Neural cell (in vitro differentiated cells): Measurements from ENCODE around the gene BCL3.

Source experiments
- EP300 ChIP-seq: fragments of 450-650 bp; conservative IDR thresholded peaks from 2 replicates; pipeline ENCODE4 v1.6.1; 2014; ENCODE audit warnings: antibody characterized with exemption, mild to moderate bottlenecking, moderate library complexity; ENCODE audit not compliant: poor library complexity, severe bottlenecking
- EZH2 ChIP-seq: fragments of 200-600, 300-800 bp; shearing (Covaris generic), sonication (generic); IDR thresholded peaks from 2 replicates; pipeline ENCODE4 v1.6.1; 2014; ENCODE audit warnings: antibody characterized with exemption, low read length, borderline replicate concordance, mild to moderate bottlenecking; ENCODE audit not compliant: insufficient read depth, poor library complexity, severe bottlenecking
- MXI1 ChIP-seq: fragments of 450-650 bp; conservative IDR thresholded peaks from 2 replicates; pipeline ENCODE4 v1.6.1; 2014; ENCODE audit warnings: antibody characterized with exemption, mild to moderate bottlenecking; ENCODE audit not compliant: poor library complexity, severe bottlenecking
- POLR2AphosphoS5 ChIP-seq: IDR thresholded peaks from 2 replicates; pipeline ENCODE4 v1.6.1; 2012
- SMC3 ChIP-seq: fragments of 450-650 bp; conservative IDR thresholded peaks from 2 replicates; pipeline ENCODE4 v1.6.1; 2014; ENCODE audit warnings: antibody characterized with exemption, mild to moderate bottlenecking, moderate library complexity; ENCODE audit not compliant: poor library complexity
- TAF1 ChIP-seq: IDR thresholded peaks from 2 replicates; pipeline ENCODE4 v1.6.1; 2012; ENCODE audit warnings: low read depth
- TF ChIP-seq, protein P1 (sequence below): fragments of 450-650 bp; IDR thresholded peaks from 2 replicates; pipeline ENCODE4 v1.5.1; 2014; ENCODE audit warnings: antibody characterized with exemption, mild to moderate bottlenecking, moderate library complexity; ENCODE audit not compliant: poor library complexity, severe bottlenecking
- TF ChIP-seq, protein P2 (sequence below): IDR thresholded peaks from 2 replicates; pipeline ENCODE4 v1.6.1; 2012; ENCODE audit warnings: borderline replicate concordance

DNA sequence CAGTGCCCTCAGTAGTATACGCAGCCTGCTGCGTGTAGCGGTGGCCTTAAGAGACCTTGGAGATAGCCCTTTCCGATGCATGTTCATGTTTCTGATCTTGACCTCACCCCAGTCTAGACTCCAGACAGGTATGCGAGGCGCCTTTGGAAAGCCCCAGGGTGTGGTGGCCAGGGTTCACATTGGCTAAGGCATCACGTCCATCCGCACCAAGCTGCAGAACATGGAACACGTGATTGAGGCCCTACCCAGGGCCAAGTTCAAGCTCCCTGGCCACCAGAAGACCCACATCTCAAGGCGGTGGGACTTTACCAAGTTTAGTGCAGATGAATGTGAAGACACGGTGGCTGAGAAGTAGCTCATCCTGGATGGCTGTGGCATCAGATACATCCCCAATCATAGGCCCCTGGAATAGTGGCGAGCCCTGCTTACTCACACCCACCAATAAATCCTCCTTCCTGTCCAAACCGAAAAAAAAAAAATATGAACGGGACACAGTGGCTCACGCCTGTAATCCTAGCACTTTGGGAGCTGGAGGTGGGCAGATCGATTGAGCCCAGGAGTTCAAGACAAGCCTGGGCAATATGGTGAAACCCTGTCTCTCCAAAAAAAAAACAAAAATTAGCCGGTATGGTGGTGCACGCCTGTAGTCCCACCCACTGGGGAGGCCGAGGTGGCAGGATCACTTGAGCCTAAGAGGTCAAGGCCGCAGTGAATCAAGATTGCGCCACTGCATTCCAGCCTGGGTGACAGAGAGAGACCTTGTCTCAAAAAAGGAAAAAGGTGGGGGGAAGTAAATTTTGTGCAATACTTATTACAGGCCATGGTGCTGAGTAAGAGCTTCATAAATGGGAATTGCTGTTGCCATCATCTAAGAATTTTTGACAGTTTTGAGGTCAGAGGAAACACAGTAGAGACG, 16.8 kb downstream of the BCL3 start:
- TF ChIP-seq EP300 (no peak), EZH2 (no peak), SMC3 (no peak), POLR2AphosphoS5 (no peak), MXI1 (no peak), TAF1 (no peak)
- TF ChIP-seq, protein P1, sequence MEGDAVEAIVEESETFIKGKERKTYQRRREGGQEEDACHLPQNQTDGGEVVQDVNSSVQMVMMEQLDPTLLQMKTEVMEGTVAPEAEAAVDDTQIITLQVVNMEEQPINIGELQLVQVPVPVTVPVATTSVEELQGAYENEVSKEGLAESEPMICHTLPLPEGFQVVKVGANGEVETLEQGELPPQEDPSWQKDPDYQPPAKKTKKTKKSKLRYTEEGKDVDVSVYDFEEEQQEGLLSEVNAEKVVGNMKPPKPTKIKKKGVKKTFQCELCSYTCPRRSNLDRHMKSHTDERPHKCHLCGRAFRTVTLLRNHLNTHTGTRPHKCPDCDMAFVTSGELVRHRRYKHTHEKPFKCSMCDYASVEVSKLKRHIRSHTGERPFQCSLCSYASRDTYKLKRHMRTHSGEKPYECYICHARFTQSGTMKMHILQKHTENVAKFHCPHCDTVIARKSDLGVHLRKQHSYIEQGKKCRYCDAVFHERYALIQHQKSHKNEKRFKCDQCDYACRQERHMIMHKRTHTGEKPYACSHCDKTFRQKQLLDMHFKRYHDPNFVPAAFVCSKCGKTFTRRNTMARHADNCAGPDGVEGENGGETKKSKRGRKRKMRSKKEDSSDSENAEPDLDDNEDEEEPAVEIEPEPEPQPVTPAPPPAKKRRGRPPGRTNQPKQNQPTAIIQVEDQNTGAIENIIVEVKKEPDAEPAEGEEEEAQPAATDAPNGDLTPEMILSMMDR, result no peak
- TF ChIP-seq, protein P2, sequence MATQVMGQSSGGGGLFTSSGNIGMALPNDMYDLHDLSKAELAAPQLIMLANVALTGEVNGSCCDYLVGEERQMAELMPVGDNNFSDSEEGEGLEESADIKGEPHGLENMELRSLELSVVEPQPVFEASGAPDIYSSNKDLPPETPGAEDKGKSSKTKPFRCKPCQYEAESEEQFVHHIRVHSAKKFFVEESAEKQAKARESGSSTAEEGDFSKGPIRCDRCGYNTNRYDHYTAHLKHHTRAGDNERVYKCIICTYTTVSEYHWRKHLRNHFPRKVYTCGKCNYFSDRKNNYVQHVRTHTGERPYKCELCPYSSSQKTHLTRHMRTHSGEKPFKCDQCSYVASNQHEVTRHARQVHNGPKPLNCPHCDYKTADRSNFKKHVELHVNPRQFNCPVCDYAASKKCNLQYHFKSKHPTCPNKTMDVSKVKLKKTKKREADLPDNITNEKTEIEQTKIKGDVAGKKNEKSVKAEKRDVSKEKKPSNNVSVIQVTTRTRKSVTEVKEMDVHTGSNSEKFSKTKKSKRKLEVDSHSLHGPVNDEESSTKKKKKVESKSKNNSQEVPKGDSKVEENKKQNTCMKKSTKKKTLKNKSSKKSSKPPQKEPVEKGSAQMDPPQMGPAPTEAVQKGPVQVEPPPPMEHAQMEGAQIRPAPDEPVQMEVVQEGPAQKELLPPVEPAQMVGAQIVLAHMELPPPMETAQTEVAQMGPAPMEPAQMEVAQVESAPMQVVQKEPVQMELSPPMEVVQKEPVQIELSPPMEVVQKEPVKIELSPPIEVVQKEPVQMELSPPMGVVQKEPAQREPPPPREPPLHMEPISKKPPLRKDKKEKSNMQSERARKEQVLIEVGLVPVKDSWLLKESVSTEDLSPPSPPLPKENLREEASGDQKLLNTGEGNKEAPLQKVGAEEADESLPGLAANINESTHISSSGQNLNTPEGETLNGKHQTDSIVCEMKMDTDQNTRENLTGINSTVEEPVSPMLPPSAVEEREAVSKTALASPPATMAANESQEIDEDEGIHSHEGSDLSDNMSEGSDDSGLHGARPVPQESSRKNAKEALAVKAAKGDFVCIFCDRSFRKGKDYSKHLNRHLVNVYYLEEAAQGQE, result no peak
